ENCODE measurements around the gene SH3D19.
A peak's percentile ranks its signal among the peaks of the same experiment; 100 is the strongest.
"Not testable (repeated sequence)": the region's sequence is repeated elsewhere in the genome, so short reads cannot be mapped to it uniquely, and the experiment has no call there.

The SH3D19 gene

GRCh38 chr4:151325111-151325948 is at the start of gene SH3D19:
Gene SH3D19 (minus strand): TSS chr4:151325605. CDS start chr4:151325352, 253 bp downstream.
- peak; percentile 58 for DNase-seq (ENCODE audit: low spot score)

- DNase-seq (ENCODE audit: low spot score), result peak; percentile 86
Observed at GRCh38 chr4:151362404-151363164, 37.2 kb upstream of the SH3D19 start.

GRCh38 chr4:151361966-151362365 is 36.6 kb upstream of the SH3D19 start:
- DNase-seq (ENCODE audit: low spot score), result no peak

- DNase-seq (ENCODE audit: low spot score), result no peak
Observed at GRCh38 chr4:151361126-151361525, 35.7 kb upstream of the SH3D19 start.

GRCh38 chr4:151359576-151359975 is 34.2 kb upstream of the SH3D19 start:
- no peak for DNase-seq (ENCODE audit: low spot score)

GRCh38 chr4:151358266-151358665 is 32.9 kb upstream of the SH3D19 start:
- no peak for DNase-seq (ENCODE audit: low spot score)

- peak; percentile 52 for DNase-seq (ENCODE audit: low spot score)
Observed at GRCh38 chr4:151356510-151356909, 31.1 kb upstream of the SH3D19 start.

GRCh38 chr4:151355155-151355554 is 29.8 kb upstream of the SH3D19 start:
- no peak for DNase-seq (ENCODE audit: low spot score)

GRCh38 chr4:151347490-151348235 is 22.3 kb upstream of the SH3D19 start:
- DNase-seq (ENCODE audit: low spot score), result no peak

GRCh38 chr4:151344948-151345347 is 19.5 kb upstream of the SH3D19 start:
- DNase-seq (ENCODE audit: low spot score), result no peak

- DNase-seq (ENCODE audit: low spot score), result no peak
Observed at GRCh38 chr4:151340751-151341385, 15.5 kb upstream of the SH3D19 start.

GRCh38 chr4:151339467-151339866 is 14.1 kb upstream of the SH3D19 start:
- DNase-seq (ENCODE audit: low spot score), result no peak

- DNase-seq (ENCODE audit: low spot score), result no peak
Observed at GRCh38 chr4:151331276-151332042, 6.1 kb upstream of the SH3D19 start.

GRCh38 chr4:151329217-151330007 is 4.0 kb upstream of the SH3D19 start:
- no peak for DNase-seq (ENCODE audit: low spot score)

GRCh38 chr4:151325949-151326246 is 493 bp upstream of the SH3D19 start:
- DNase-seq (ENCODE audit: low spot score), result no peak

- peak; percentile 70 for DNase-seq (ENCODE audit: low spot score)
Observed at GRCh38 chr4:151324752-151325110, 674 bp downstream of the SH3D19 start.

- DNase-seq (ENCODE audit: low spot score), result no peak
Observed at GRCh38 chr4:151324124-151324751, 1.2 kb downstream of the SH3D19 start.

- no peak for DNase-seq (ENCODE audit: low spot score)
Observed at GRCh38 chr4:151323667-151324066, 1.7 kb downstream of the SH3D19 start.

GRCh38 chr4:151322570-151322969 is 2.8 kb downstream of the SH3D19 start:
- no peak for DNase-seq (ENCODE audit: low spot score)

- not testable (repeated sequence) for DNase-seq (ENCODE audit: low spot score)
Observed at GRCh38 chr4:151322161-151322560, 3.2 kb downstream of the SH3D19 start.

Measured in AG08395 (cell line).